Stimulated activated CD8-positive, alpha-beta memory T cell treated with anti-CD3 and anti-CD28 coated beads, Interleukin-4, amount 100 ng/mL, for 4 hours (primary cell): ENCODE results near the gene SPNS1.
"Not testable (repeated sequence)": the region's sequence is repeated elsewhere in the genome, so short reads cannot be mapped to it uniquely, and the experiment has no call there.

ENCODE experiments used
- DNase-seq, 2 donors: peaks; one replicate each; pipeline ENCODE4 v3.0.0-alpha.2; 2020; ENCODE audit warnings: low read depth in 2 of 2, low spot score in 1 of 2

The SPNS1 gene

GRCh38 chr16:28974437-28975157 lies at the start of gene SPNS1:
Gene SPNS1 (plus strand): TSS chr16:28974778. CDS start chr16:28975152, 374 bp downstream.
- DNase-seq = peak; percentile 82 to 88

- DNase-seq = peak; percentile 43 to 61
These were observed 49.0 kb upstream of the SPNS1 start for GRCh38 chr16:28925386-28926228.

GRCh38 chr16:28926284-28926683 lies 48.3 kb upstream of the SPNS1 start:
- DNase-seq = not testable (repeated sequence)

- no peak for DNase-seq
These were observed 46.8 kb upstream of the SPNS1 start for GRCh38 chr16:28927815-28928214.

GRCh38 chr16:28930203-28930602 lies 44.4 kb upstream of the SPNS1 start:
- no peak for DNase-seq

GRCh38 chr16:28930652-28931051 lies 43.9 kb upstream of the SPNS1 start:
- no peak for DNase-seq

GRCh38 chr16:28931801-28932225 lies 42.8 kb upstream of the SPNS1 start, which contains the start of gene CD19:
Gene CD19 (plus strand): TSS chr16:28931971. CDS start chr16:28932001, 30 bp downstream.
- no peak for DNase-seq

- DNase-seq = no peak
These were observed 42.0 kb upstream of the SPNS1 start for GRCh38 chr16:28932339-28933141.

- no peak for DNase-seq
These were observed 41.4 kb upstream of the SPNS1 start for GRCh38 chr16:28933171-28933570.

- DNase-seq = no peak
These were observed 39.2 kb upstream of the SPNS1 start for GRCh38 chr16:28935346-28935745.

- peak; percentile 63 for DNase-seq
These were observed 38.4 kb upstream of the SPNS1 start for GRCh38 chr16:28935924-28936783.

- DNase-seq = no peak
These were observed 37.8 kb upstream of the SPNS1 start for GRCh38 chr16:28936784-28937155.

- no peak for DNase-seq
These were observed 37.2 kb upstream of the SPNS1 start for GRCh38 chr16:28937222-28937876.

- DNase-seq = no peak
These were observed 35.9 kb upstream of the SPNS1 start for GRCh38 chr16:28938721-28939120.

GRCh38 chr16:28939825-28940224 lies 34.8 kb upstream of the SPNS1 start:
- not testable (repeated sequence) for DNase-seq

- no peak for DNase-seq
These were observed 31.3 kb upstream of the SPNS1 start for GRCh38 chr16:28943281-28943680.

- no peak for DNase-seq
These were observed 27.9 kb upstream of the SPNS1 start for GRCh38 chr16:28946681-28947080.

GRCh38 chr16:28950648-28951409 lies 23.7 kb upstream of the SPNS1 start, which contains the start of gene NFATC2IP:
Gene NFATC2IP (plus strand): TSS chr16:28950937. CDS start chr16:28951012, 75 bp downstream.
- peak; percentile 99 for DNase-seq

- DNase-seq = no peak
These were observed 23.1 kb upstream of the SPNS1 start for GRCh38 chr16:28951410-28951943.
